AG04450 (cell line): Measurements from ENCODE around the gene PIK3CB. TPM values are rescaled to one million over a fixed set of nuclear protein-coding genes. Genes with fewer than 3 reads are reported as not detected.

Experiments used
- CTCF ChIA-PET: fragments of 300-600, 350-600 bp; formaldehyde crosslinking; extraction: SDS; loops from one replicate; lab custom pipeline; 2022; ENCODE audit warnings: antibody characterized with exemption, inconsistent platforms; lab: Charles Lee
- POLR2A ChIA-PET: fragments of 350-600 bp; formaldehyde crosslinking; extraction: SDS; loops from one replicate; lab custom pipeline; 2021; ENCODE audit warnings: antibody characterized with exemption, inconsistent platforms; lab: Yijun Ruan, JAX
- DNase-seq: peaks from one replicate; pipeline ENCODE4 v3.0.0-alpha.2; 2011; ENCODE audit warnings: low read depth, low spot score
- H3K27ac ChIP-seq: one replicate; pipeline ENCODE4 v1.5.1; 2012; ENCODE audit warnings: low read depth, low read length, control low read depth
- H3K27me3 ChIP-seq: one replicate; pipeline ENCODE4 v1.6.0; 2012; ENCODE audit warnings: low read length; ENCODE audit not compliant: control insufficient read depth, insufficient read depth
- H3K4me3 ChIP-seq: 2 replicates; pipeline ENCODE4 v1.5.1; 2011; ENCODE audit warnings: mild to moderate bottlenecking, low read depth, low read length, control low read depth
- H3K9me3 ChIP-seq: 2 replicates; pipeline ENCODE4 v1.5.1; 2012; ENCODE audit warnings: low read length; ENCODE audit not compliant: control insufficient read depth, insufficient read depth
- CTCF ChIP-seq: IDR thresholded peaks from 2 replicates; pipeline ENCODE4 v1.5.1; 2011; ENCODE audit warnings: low read depth, low read length, control low read depth, inconsistent platforms
- polyA plus RNA-seq: library from polyadenylated mRNA; depleted of rRNA; stranded (reverse); fragments of >200 nt; gene quantifications from 2 replicates; pipeline ENCODE4 v1.2.3, GENCODE V29; 2011

The PIK3CB gene
- polyA plus RNA-seq, 1 experiment: 13.8 TPM

GRCh38 chr3:138856799-138857198 is 22.1 kb upstream of the PIK3CB start:
- H3K4me3 ChIP-seq: no peak overlapping the region
- no peaks in the 10 kb centered on the region for H3K9me3 ChIP-seq
- no peak for TF ChIP-seq CTCF
- DNase-seq: no peak
- no peaks in the 10 kb centered on the region for H3K27me3 ChIP-seq
- H3K27ac ChIP-seq: no peak overlapping the region
- ChIA-PET POLR2A (no interaction called here), CTCF (no interaction called here)

- ChIA-PET POLR2A (no interaction called here), CTCF (interaction anchor here (0.8 kb wide), 1 partner anchor 61 kb away, joined by 3 read pairs; no protein-coding TSS in a partner anchor)
Measured at GRCh38 chr3:138854940-138855339, 20.2 kb upstream of the PIK3CB start.

GRCh38 chr3:138854204-138854603 is 19.5 kb upstream of the PIK3CB start:
- H3K27me3 ChIP-seq: no peaks in the 10 kb centered on the region
- no peak overlapping the region for H3K4me3 ChIP-seq
- DNase-seq: no peak
- H3K27ac ChIP-seq: no peak overlapping the region
- ChIA-PET POLR2A (no interaction called here), CTCF (interaction anchor here (0.8 kb wide), 1 partner anchor 61 kb away, joined by 3 read pairs; no protein-coding TSS in a partner anchor)
- H3K9me3 ChIP-seq: no peaks in the 10 kb centered on the region
- TF ChIP-seq CTCF: no peak

More at GRCh38 chr3:138854940-138855339, 20.2 kb upstream of the PIK3CB start:
- Histone ChIP-seq H3K27ac (no peak overlapping the region), H3K9me3 (no peaks in the 10 kb centered on the region), H3K4me3 (no peak overlapping the region), H3K27me3 (no peaks in the 10 kb centered on the region)
- no peak for TF ChIP-seq CTCF
- no peak for DNase-seq

- CTCF ChIA-PET: interaction anchor here (1.2 to 1.8 kb wide), 2 partner anchors 65 to 255 kb away, joined by 4 to 5 read pairs; no protein-coding TSS in a partner anchor
- Histone ChIP-seq H3K27ac (no peak overlapping the region), H3K9me3 (peaks cover 5% of the 10 kb centered on the region; the same call in 1 of the 2 replicates), H3K4me3 (no peak overlapping the region), H3K27me3 (no peaks in the 10 kb centered on the region)
- TF ChIP-seq CTCF: no peak
- POLR2A ChIA-PET: no interaction called here
- no peak for DNase-seq
Measured at GRCh38 chr3:138850151-138850550, 15.4 kb upstream of the PIK3CB start.

- TF ChIP-seq CTCF: no peak
- Histone ChIP-seq H3K27me3 (no peaks in the 10 kb centered on the region), H3K9me3 (peaks cover 5% of the 10 kb centered on the region; the same call in 1 of the 2 replicates), H3K4me3 (no peak overlapping the region), H3K27ac (no peak overlapping the region)
- CTCF ChIA-PET: interaction anchor here (1.1 to 1.8 kb wide), 3 partner anchors 66 to 255 kb away, joined by 4 to 5 read pairs (median 5); no protein-coding TSS in a partner anchor
- DNase-seq: no peak
- POLR2A ChIA-PET: no interaction called here
Measured at GRCh38 chr3:138849222-138849940, 14.7 kb upstream of the PIK3CB start.
